ENCODE measurements around the gene EIF2AK2.
A peak's percentile ranks its signal among the peaks of the same experiment; 100 is the strongest.
"Not testable (repeated sequence)": the region's sequence is repeated elsewhere in the genome, so short reads cannot be mapped to it uniquely, and the experiment has no call there.

Gene EIF2AK2

GRCh38 chr2:37156857-37157714, at the start of gene EIF2AK2:
TSS of gene EIF2AK2 (minus strand) at chr2:37156980. CDS start at chr2:37147806, 9,174 bp downstream.
- DNase-seq (ENCODE audit: low read depth), result no peak

- DNase-seq (ENCODE audit: low read depth), result no peak
These were observed 49.0 kb upstream of the EIF2AK2 start for GRCh38 chr2:37205689-37206341.

- not testable (repeated sequence) for DNase-seq (ENCODE audit: low read depth)
These were observed 48.4 kb upstream of the EIF2AK2 start for GRCh38 chr2:37205071-37205661.

- DNase-seq (ENCODE audit: low read depth), result no peak
These were observed 46.9 kb upstream of the EIF2AK2 start for GRCh38 chr2:37203708-37204107.

- DNase-seq (ENCODE audit: low read depth), result no peak
These were observed 45.0 kb upstream of the EIF2AK2 start for GRCh38 chr2:37201766-37202165.

GRCh38 chr2:37201208-37201607, 44.4 kb upstream of the EIF2AK2 start:
- DNase-seq (ENCODE audit: low read depth), result no peak

- no peak for DNase-seq (ENCODE audit: low read depth)
These were observed 41.9 kb upstream of the EIF2AK2 start for GRCh38 chr2:37198681-37199065.

GRCh38 chr2:37196320-37197195, 39.8 kb upstream of the EIF2AK2 start, which contains the start of gene CEBPZOS:
TSS of gene CEBPZOS (plus strand) at chr2:37196496. CDS start at chr2:37199705, 3,209 bp downstream.
- DNase-seq (ENCODE audit: low read depth), result peak; percentile 56

- not testable (repeated sequence) for DNase-seq (ENCODE audit: low read depth)
These were observed 39.1 kb upstream of the EIF2AK2 start for GRCh38 chr2:37195862-37196319.

GRCh38 chr2:37192551-37192950, 35.8 kb upstream of the EIF2AK2 start:
- no peak for DNase-seq (ENCODE audit: low read depth)

GRCh38 chr2:37191747-37192146, 35.0 kb upstream of the EIF2AK2 start:
- DNase-seq (ENCODE audit: low read depth), result no peak

- DNase-seq (ENCODE audit: low read depth), result no peak
These were observed 34.5 kb upstream of the EIF2AK2 start for GRCh38 chr2:37191253-37191652.

- DNase-seq (ENCODE audit: low read depth), result no peak
These were observed 33.5 kb upstream of the EIF2AK2 start for GRCh38 chr2:37190290-37190689.

GRCh38 chr2:37189452-37190153, 32.8 kb upstream of the EIF2AK2 start:
- DNase-seq (ENCODE audit: low read depth), result peak; percentile 74

GRCh38 chr2:37188570-37188969, 31.8 kb upstream of the EIF2AK2 start, which contains the start of gene SULT6B1:
TSS of gene SULT6B1 (minus strand) at chr2:37188670. CDS start at chr2:37188640, 30 bp downstream.
- DNase-seq (ENCODE audit: low read depth), result no peak

- DNase-seq (ENCODE audit: low read depth), result no peak
These were observed 25.2 kb upstream of the EIF2AK2 start for GRCh38 chr2:37181726-37182684.

- no peak for DNase-seq (ENCODE audit: low read depth)
These were observed 23.9 kb upstream of the EIF2AK2 start for GRCh38 chr2:37180640-37181039.

GRCh38 chr2:37180006-37180639, 23.3 kb upstream of the EIF2AK2 start:
- DNase-seq (ENCODE audit: low read depth), result no peak

GRCh38 chr2:37173741-37174140, 17.0 kb upstream of the EIF2AK2 start:
- DNase-seq (ENCODE audit: low read depth), result no peak
